GM12892 (cell line): ENCODE measurements around the gene KHK.

Source experiments
- POLR2A ChIP-seq: IDR thresholded peaks from 2 replicates; pipeline ENCODE4 v1.6.1; 2011; ENCODE audit warnings: low read depth, low read length, control low read depth
- POLR2AphosphoS5 ChIP-seq: IDR thresholded peaks from 2 replicates; pipeline ENCODE4 v1.6.1; 2011; ENCODE audit warnings: low read depth, low read length, control low read depth
- TAF1 ChIP-seq: IDR thresholded peaks from 2 replicates; pipeline ENCODE4 v1.6.1; 2011; ENCODE audit warnings: low read depth, mild to moderate bottlenecking, control low read depth, low read length, borderline replicate concordance

DNA sequence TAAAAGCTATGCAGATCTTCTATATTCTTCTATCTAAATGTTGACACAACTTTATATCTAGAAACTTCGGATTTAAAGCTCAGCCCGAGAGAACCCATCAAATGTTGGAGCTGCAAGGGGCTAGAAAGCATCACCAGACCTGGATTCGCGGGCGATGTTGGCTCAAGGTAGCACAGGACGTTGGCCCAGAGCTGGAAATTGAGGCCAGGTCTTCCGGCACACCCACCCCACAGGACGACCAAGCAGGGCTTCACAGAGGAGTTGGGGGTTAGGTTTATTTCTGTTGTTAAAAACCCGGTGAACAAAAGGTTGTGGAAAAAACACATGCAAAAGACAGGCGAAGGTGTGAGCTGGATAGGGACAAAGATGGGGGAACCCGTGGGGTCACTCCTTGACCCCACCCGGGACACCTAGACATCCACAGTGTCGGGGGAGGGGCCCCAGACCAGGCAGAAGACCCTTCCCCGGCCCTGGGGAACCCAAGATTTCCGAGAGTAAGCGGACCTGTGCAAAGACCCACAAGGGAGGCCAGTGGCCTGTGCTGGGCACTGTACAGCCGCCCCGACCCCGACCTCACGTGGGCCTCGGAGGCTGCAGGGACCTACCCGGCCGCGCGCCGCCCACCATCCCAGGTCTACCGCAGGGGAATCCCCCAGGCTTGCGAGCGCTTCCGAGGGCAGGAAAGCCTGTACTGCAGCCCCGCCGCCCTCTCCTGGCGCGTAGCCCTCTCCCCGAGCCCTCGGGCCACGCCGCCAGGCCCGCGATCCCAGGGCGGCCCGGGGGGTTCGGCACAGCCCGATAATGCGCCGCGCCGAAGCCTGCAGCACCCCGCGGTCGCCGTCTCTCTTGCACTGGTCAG lies 36.9 kb upstream of the KHK start:
- TF ChIP-seq POLR2A (no peak), POLR2AphosphoS5 (no peak), TAF1 (no peak)
